ENCODE results near the gene PEBP1.

GRCh38 chr12:118101051-118101450 lies 34.9 kb upstream of the PEBP1 start:
- TF ChIP-seq POLR2A (IDR thresholded peaks at IDR 0.05; ENCODE audit: low read depth, low read length) (no peak), TAF1 (IDR thresholded peaks at IDR 0.05; ENCODE audit: borderline replicate concordance, low read depth, low read length) (no peak)

All from GM12892 (cell line).